ENCODE data around the gene SORL1. TPM values are rescaled to one million over a fixed set of nuclear protein-coding genes. Genes with fewer than 3 reads are reported as not detected.

The SORL1 gene
- total RNA-seq, 2 experiments from 2014 or later = 179 to 195 TPM

- no peaks in the 10 kb centered on the region for H3K27me3 Mint-ChIP-seq
- peaks cover 10% of the 10 kb centered on the region for H3K36me3 Mint-ChIP-seq
- peak overlapping the region; percentile 88 for H3K27ac Mint-ChIP-seq
- H3K4me1 Mint-ChIP-seq = peaks cover 88% of the 10 kb centered on the region
- peak overlapping the region; percentile 87 for H3K4me3 Mint-ChIP-seq
- POLR2A ChIA-PET = interaction anchor here (1.0 to 10.7 kb wide), 7 partner anchors 8 to 45 kb away, joined by 3 to 152 read pairs (median 4); partner anchors contain the start of genes SORL1 and SORL1-AS1
- ATAC-seq (ENCODE audit: low read depth) (no peak), DNase-seq (no peak)
- no peaks in the 10 kb centered on the region for H3K9me3 Mint-ChIP-seq
Observed at GRCh38 chr11:121463689-121464335, 11.7 kb downstream of the SORL1 start.

- DNase-seq (peak; percentile 79), ATAC-seq (ENCODE audit: low read depth) (peak; percentile 76)
- Mint-ChIP-seq H3K9me3 (no peaks in the 10 kb centered on the region), H3K27ac (peak overlapping the region; percentile 88), H3K4me3 (peak overlapping the region; percentile 87), H3K27me3 (no peaks in the 10 kb centered on the region), H3K4me1 (peaks cover 88% of the 10 kb centered on the region), H3K36me3 (peaks cover 8% of the 10 kb centered on the region)
- POLR2A ChIA-PET = interaction anchor here (0.9 to 10.7 kb wide), 6 partner anchors 8 to 47 kb away, joined by 3 to 152 read pairs (median 6); partner anchors contain the start of genes SORL1 and SORL1-AS1
Observed at GRCh38 chr11:121464352-121464946, 12.3 kb downstream of the SORL1 start.

GRCh38 chr11:121465709-121466062 lies 13.6 kb downstream of the SORL1 start:
- no peaks in the 10 kb centered on the region for H3K27me3 Mint-ChIP-seq

GRCh38 chr11:121466063-121466794 lies 14.1 kb downstream of the SORL1 start:
- peak overlapping the region; percentile 88 for H3K27ac Mint-ChIP-seq
- H3K9me3 Mint-ChIP-seq = peaks cover 2% of the 10 kb centered on the region
- H3K4me1 Mint-ChIP-seq = peaks cover 86% of the 10 kb centered on the region
- H3K36me3 Mint-ChIP-seq = peaks cover 20% of the 10 kb centered on the region
- ATAC-seq (ENCODE audit: low read depth) (no peak), DNase-seq (no peak)
- POLR2A ChIA-PET = interaction anchor here (0.7 to 10.7 kb wide), 6 partner anchors 10 to 49 kb away, joined by 3 to 152 read pairs (median 10); partner anchors contain the start of genes SORL1 and SORL1-AS1
- no peaks in the 10 kb centered on the region for H3K27me3 Mint-ChIP-seq
- peak overlapping the region; percentile 87 for H3K4me3 Mint-ChIP-seq

More at GRCh38 chr11:121465709-121466062, 13.6 kb downstream of the SORL1 start:
- Mint-ChIP-seq H3K36me3 (peaks cover 16% of the 10 kb centered on the region), H3K4me1 (peaks cover 87% of the 10 kb centered on the region), H3K27ac (peak overlapping the region; percentile 88), H3K9me3 (peaks cover 2% of the 10 kb centered on the region), H3K4me3 (peak overlapping the region; percentile 87)
- DNase-seq = no peak
- no peak for ATAC-seq (ENCODE audit: low read depth)
- POLR2A ChIA-PET = interaction anchor here (0.7 to 10.7 kb wide), 6 partner anchors 9 to 48 kb away, joined by 3 to 152 read pairs (median 10); partner anchors contain the start of genes SORL1 and SORL1-AS1

- POLR2A ChIA-PET = interaction anchor here (1.5 to 10.7 kb wide), 4 partner anchors 11 to 17 kb away, joined by 7 to 152 read pairs (median 46); partner anchors contain the start of genes SORL1 and SORL1-AS1
- H3K27ac Mint-ChIP-seq = peak overlapping the region; percentile 88
- peaks cover 2% of the 10 kb centered on the region for H3K9me3 Mint-ChIP-seq
- H3K27me3 Mint-ChIP-seq = no peaks in the 10 kb centered on the region
- DNase-seq (no peak), ATAC-seq (ENCODE audit: low read depth) (no peak)
- peaks cover 18% of the 10 kb centered on the region for H3K36me3 Mint-ChIP-seq
- H3K4me1 Mint-ChIP-seq = peaks cover 85% of the 10 kb centered on the region
- H3K4me3 Mint-ChIP-seq = peak overlapping the region; percentile 87
Observed at GRCh38 chr11:121467471-121467870, 15.4 kb downstream of the SORL1 start.

- peak; percentile 63 for ATAC-seq (ENCODE audit: low read depth)
- H3K27me3 Mint-ChIP-seq = no peaks in the 10 kb centered on the region
- peak; percentile 69 for DNase-seq
- H3K27ac Mint-ChIP-seq = peak overlapping the region; percentile 88
- POLR2A ChIA-PET = interaction anchor here (0.7 to 10.7 kb wide), 5 partner anchors 12 to 21 kb away, joined by 3 to 152 read pairs (median 14); partner anchors contain the start of genes SORL1 and SORL1-AS1
- H3K36me3 Mint-ChIP-seq = peaks cover 20% of the 10 kb centered on the region
- H3K4me1 Mint-ChIP-seq = peaks cover 85% of the 10 kb centered on the region
- peaks cover 2% of the 10 kb centered on the region for H3K9me3 Mint-ChIP-seq
- H3K4me3 Mint-ChIP-seq = peak overlapping the region; percentile 87
Observed at GRCh38 chr11:121467965-121468364, 15.9 kb downstream of the SORL1 start.

- POLR2A ChIA-PET = interaction anchor here (0.6 to 10.7 kb wide), 3 partner anchors 12 to 630 kb away, joined by 5 to 152 read pairs (median 79); partner anchors contain the start of genes SORL1 and SORL1-AS1
- H3K9me3 Mint-ChIP-seq = peaks cover 2% of the 10 kb centered on the region
- no peak overlapping the region for H3K4me3 Mint-ChIP-seq
- ATAC-seq (ENCODE audit: low read depth) (no peak), DNase-seq (no peak)
- no peaks in the 10 kb centered on the region for H3K27me3 Mint-ChIP-seq
- H3K27ac Mint-ChIP-seq = no peak overlapping the region
- H3K36me3 Mint-ChIP-seq = peaks cover 29% of the 10 kb centered on the region
- peaks cover 74% of the 10 kb centered on the region for H3K4me1 Mint-ChIP-seq
Observed at GRCh38 chr11:121469910-121470309, 17.8 kb downstream of the SORL1 start.

GRCh38 chr11:121471167-121471566 lies 19.1 kb downstream of the SORL1 start:
- no peak for ATAC-seq (ENCODE audit: low read depth)
- Mint-ChIP-seq H3K9me3 (peaks cover 2% of the 10 kb centered on the region), H3K36me3 (peaks cover 37% of the 10 kb centered on the region), H3K4me1 (peaks cover 69% of the 10 kb centered on the region), H3K27ac (no peak overlapping the region), H3K4me3 (no peak overlapping the region), H3K27me3 (no peaks in the 10 kb centered on the region)
- POLR2A ChIA-PET = no interaction called here
- no peak for DNase-seq

GRCh38 chr11:121472312-121472711 lies 20.2 kb downstream of the SORL1 start:
- DNase-seq (no peak), ATAC-seq (ENCODE audit: low read depth) (peak; percentile 40)
- Mint-ChIP-seq H3K36me3 (peaks cover 40% of the 10 kb centered on the region), H3K9me3 (peaks cover 2% of the 10 kb centered on the region), H3K4me1 (peaks cover 63% of the 10 kb centered on the region), H3K4me3 (no peak overlapping the region), H3K27me3 (no peaks in the 10 kb centered on the region), H3K27ac (peak overlapping the region; percentile 24)
- POLR2A ChIA-PET = no interaction called here

GRCh38 chr11:121473064-121473777 lies 21.1 kb downstream of the SORL1 start:
- Mint-ChIP-seq H3K27me3 (no peaks in the 10 kb centered on the region), H3K36me3 (peaks cover 43% of the 10 kb centered on the region), H3K4me3 (no peak overlapping the region), H3K27ac (peak overlapping the region; percentile 24), H3K4me1 (peaks cover 54% of the 10 kb centered on the region), H3K9me3 (peaks cover 2% of the 10 kb centered on the region)
- DNase-seq = no peak
- POLR2A ChIA-PET = no interaction called here
- ATAC-seq (ENCODE audit: low read depth) = no peak

- Mint-ChIP-seq H3K27ac (no peak overlapping the region), H3K4me1 (peaks cover 46% of the 10 kb centered on the region), H3K9me3 (peaks cover 2% of the 10 kb centered on the region), H3K27me3 (no peaks in the 10 kb centered on the region), H3K4me3 (no peak overlapping the region), H3K36me3 (peaks cover 46% of the 10 kb centered on the region)
- DNase-seq (no peak), ATAC-seq (ENCODE audit: low read depth) (no peak)
- POLR2A ChIA-PET = interaction anchor here (1.0 kb wide), 1 partner anchor 14 kb away, joined by 4 read pairs; no protein-coding TSS in a partner anchor
Observed at GRCh38 chr11:121474680-121475079, 22.6 kb downstream of the SORL1 start.

GRCh38 chr11:121476379-121477032 lies 24.4 kb downstream of the SORL1 start:
- Mint-ChIP-seq H3K9me3 (no peaks in the 10 kb centered on the region), H3K36me3 (peaks cover 36% of the 10 kb centered on the region), H3K27me3 (no peaks in the 10 kb centered on the region), H3K4me1 (peaks cover 41% of the 10 kb centered on the region), H3K27ac (peak overlapping the region; percentile 76), H3K4me3 (no peak overlapping the region)
- no peak for DNase-seq
- ATAC-seq (ENCODE audit: low read depth) = no peak
- POLR2A ChIA-PET = no interaction called here
